Transverse colon (tissue), 4 donors: ENCODE results near the gene GPR137C. TPM values are rescaled to one million over a fixed set of nuclear protein-coding genes. Genes with fewer than 3 reads are reported as not detected.

Experiments
- DNase-seq: peaks from one replicate; pipeline ENCODE4 v3.0.0-alpha.2; 2019
- H3K27ac ChIP-seq, 4 donors: fragments of 200-600 bp; sonication (generic); 2 replicates each; pipeline ENCODE4 v1.5.1; 2016 to 2018; ENCODE audit warnings: inconsistent platforms in 4 of 4
- H3K27me3 ChIP-seq: fragments of 200-600 bp; sonication (generic); 2 replicates; pipeline ENCODE4 v1.5.1; 2017; ENCODE audit warnings: inconsistent platforms
- H3K36me3 ChIP-seq, 4 donors: fragments of 200-600 bp; sonication (generic); 2 replicates each; pipeline ENCODE4 v1.5.1; 2017 to 2019; ENCODE audit warnings: inconsistent platforms in 4 of 4
- H3K4me1 ChIP-seq, 4 donors: fragments of 200-600 bp; sonication (generic); 2 replicates each; pipeline ENCODE4 v1.5.1; 2017 to 2020; ENCODE audit warnings: inconsistent platforms in 4 of 4
- H3K4me3 ChIP-seq, 4 donors: fragments of 200-600 bp; sonication (generic); 1 replicate in 1 of 4; 2 replicates in 3 of 4; pipeline versions ENCODE4 v1.5.1 to v1.6.1; 2017 to 2019; ENCODE audit warnings: inconsistent platforms in 4 of 4
- H3K9me3 ChIP-seq, 2 donors: fragments of 200-600 bp; sonication (generic); 2 replicates each; pipeline ENCODE4 v1.5.1; 2017 to 2019; ENCODE audit warnings: inconsistent platforms in 2 of 2
- EP300 ChIP-seq: sonication (generic); formaldehyde crosslinking; IDR thresholded peaks from one replicate; pipeline ENCODE4 v1.6.1; 2017; ENCODE audit warnings: antibody characterized with exemption, low read depth
- POLR2A ChIP-seq: fragments of 450-650 bp; IDR thresholded peaks from one replicate; pipeline ENCODE4 v1.6.1; 2016; ENCODE audit warnings: antibody characterized with exemption, mild to moderate bottlenecking, moderate library complexity
- POLR2AphosphoS5 ChIP-seq, 3 donors: sonication (generic); formaldehyde crosslinking; IDR thresholded peaks; one replicate each; pipeline ENCODE4 v1.6.1; 2016; ENCODE audit warnings: antibody characterized with exemption in 3 of 3
- WGBS, 2 donors: methylation state at CpG; one replicate each; pipeline ENCODE4 v1.1.5; 2018; ENCODE audit warnings: low coverage in 1 of 2; 5-methylcytosine and 5-hydroxymethylcytosine counted together
- in situ Hi-C, 4 donors: fragments of 200-750 bp; cut with MboI; loops; one replicate each; pipeline versions ENCODE4 v1.15.0 to v1.15.1; 2017; ENCODE audit warnings: low sequenced_read_pairs in 3 of 4, low pct_ligation_motif_present in 1 of 4, low pct_unique_long_range_greater_than_20kb in 1 of 4
- intact Hi-C: fragments of 100-400 bp; cut with DNase I; formaldehyde crosslinking; loops from one replicate; pipeline ENCODE4 v1.15.1; 2023; ENCODE audit warnings: low total_unique reads
- total RNA-seq, 4 donors: library from RNA; depleted of rRNA; stranded (reverse); fragments of >200 nt; gene quantifications; one replicate each; pipeline ENCODE4 v1.1.0, GENCODE V29; 2016
- TF ChIP-seq, protein P1 (sequence below), 5 experiments: fragments of 200-600 bp in 3 of 5; fragments of 450-650 bp in 2 of 5; sonication (generic) in 3 of 5; IDR thresholded peaks; 1 replicate in 2 of 5; 2 replicates in 3 of 5; pipeline ENCODE4 v1.5.1; 2016 to 2017; ENCODE audit warnings: antibody characterized with exemption in 5 of 5, inconsistent platforms in 3 of 5, mild to moderate bottlenecking in 2 of 5, moderate library complexity in 1 of 5

The GPR137C gene
- total RNA-seq, 4 donors from 2014 or later: 0.27 to 2.6 (median 0.36) TPM

- intact Hi-C loops: no loop called here
- TF ChIP-seq, protein P1, sequence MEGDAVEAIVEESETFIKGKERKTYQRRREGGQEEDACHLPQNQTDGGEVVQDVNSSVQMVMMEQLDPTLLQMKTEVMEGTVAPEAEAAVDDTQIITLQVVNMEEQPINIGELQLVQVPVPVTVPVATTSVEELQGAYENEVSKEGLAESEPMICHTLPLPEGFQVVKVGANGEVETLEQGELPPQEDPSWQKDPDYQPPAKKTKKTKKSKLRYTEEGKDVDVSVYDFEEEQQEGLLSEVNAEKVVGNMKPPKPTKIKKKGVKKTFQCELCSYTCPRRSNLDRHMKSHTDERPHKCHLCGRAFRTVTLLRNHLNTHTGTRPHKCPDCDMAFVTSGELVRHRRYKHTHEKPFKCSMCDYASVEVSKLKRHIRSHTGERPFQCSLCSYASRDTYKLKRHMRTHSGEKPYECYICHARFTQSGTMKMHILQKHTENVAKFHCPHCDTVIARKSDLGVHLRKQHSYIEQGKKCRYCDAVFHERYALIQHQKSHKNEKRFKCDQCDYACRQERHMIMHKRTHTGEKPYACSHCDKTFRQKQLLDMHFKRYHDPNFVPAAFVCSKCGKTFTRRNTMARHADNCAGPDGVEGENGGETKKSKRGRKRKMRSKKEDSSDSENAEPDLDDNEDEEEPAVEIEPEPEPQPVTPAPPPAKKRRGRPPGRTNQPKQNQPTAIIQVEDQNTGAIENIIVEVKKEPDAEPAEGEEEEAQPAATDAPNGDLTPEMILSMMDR (IDR thresholded peaks at IDR 0.05): no peak
- TF ChIP-seq EP300 (no peak), POLR2A (no peak), POLR2AphosphoS5 (IDR thresholded peaks at IDR 0.05) (no peak)
- WGBS, 2 donors: 82 to 89% methylated on average over 3 of the region's 3 CpGs
Observed at GRCh38 chr14:52599974-52600373, 47.3 kb downstream of the GPR137C start.

DNA sequence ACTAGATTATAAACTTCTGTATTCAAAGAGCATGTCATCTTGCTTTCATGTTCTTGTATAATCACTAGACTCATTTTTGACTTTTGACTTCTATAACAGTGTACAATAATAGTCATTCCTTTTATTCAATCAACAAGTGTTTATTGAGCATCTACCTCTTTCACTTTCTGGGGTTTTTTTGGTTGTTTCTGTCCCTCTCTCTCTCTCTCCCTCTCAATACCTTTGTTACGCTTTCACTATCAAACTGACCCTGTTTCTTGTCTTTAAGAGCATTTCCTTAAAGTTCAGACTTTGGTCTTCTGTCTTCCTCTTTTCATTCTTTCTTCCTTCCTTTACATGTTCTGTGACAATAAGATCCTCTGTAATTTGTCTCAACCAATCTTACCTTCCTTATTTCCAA, 49.5 kb downstream of the GPR137C start:
- no peaks in the 10 kb centered on the region for H3K27me3 ChIP-seq
- no peaks in the 10 kb centered on the region for H3K36me3 ChIP-seq
- intact Hi-C loops (no loop called here), in situ Hi-C loops (no loop called here)
- 57 to 78% methylated on average over 1 of the region's 1 CpG for WGBS, 2 donors
- TF ChIP-seq, protein P1 (IDR thresholded peaks at IDR 0.05): no peak
- no peak for TF ChIP-seq POLR2A
- no peak for TF ChIP-seq EP300
- TF ChIP-seq POLR2AphosphoS5 (IDR thresholded peaks at IDR 0.05): no peak
- DNase-seq: no peak
- H3K4me3 ChIP-seq: no peak overlapping the region
- H3K4me1 ChIP-seq: no peaks in the 10 kb centered on the region
- H3K27ac ChIP-seq: no peak overlapping the region
- no peaks in the 10 kb centered on the region for H3K9me3 ChIP-seq

More at GRCh38 chr14:52599974-52600373, 47.3 kb downstream of the GPR137C start:
- Histone ChIP-seq H3K36me3 (no peaks in the 10 kb centered on the region), H3K27ac (no peak overlapping the region), H3K27me3 (no peaks in the 10 kb centered on the region), H3K4me3 (no peak overlapping the region), H3K4me1 (no peaks in the 10 kb centered on the region), H3K9me3 (no peaks in the 10 kb centered on the region)
- no peak for DNase-seq
- in situ Hi-C loops: no loop called here

GRCh38 chr14:52607061-52607460, 54.4 kb downstream of the GPR137C start:
- Histone ChIP-seq H3K4me1 (no peaks in the 10 kb centered on the region), H3K27ac (no peak overlapping the region), H3K36me3 (no peaks in the 10 kb centered on the region), H3K9me3 (no peaks in the 10 kb centered on the region), H3K4me3 (no peak overlapping the region), H3K27me3 (no peaks in the 10 kb centered on the region)
- intact Hi-C loops: no loop called here
- TF ChIP-seq, protein P1 (IDR thresholded peaks at IDR 0.05): no peak
- TF ChIP-seq POLR2A: no peak
- in situ Hi-C loops: no loop called here
- DNase-seq: no peak
- WGBS, 2 donors: 79 to 80% methylated on average over 1 of the region's 1 CpG

DNA sequence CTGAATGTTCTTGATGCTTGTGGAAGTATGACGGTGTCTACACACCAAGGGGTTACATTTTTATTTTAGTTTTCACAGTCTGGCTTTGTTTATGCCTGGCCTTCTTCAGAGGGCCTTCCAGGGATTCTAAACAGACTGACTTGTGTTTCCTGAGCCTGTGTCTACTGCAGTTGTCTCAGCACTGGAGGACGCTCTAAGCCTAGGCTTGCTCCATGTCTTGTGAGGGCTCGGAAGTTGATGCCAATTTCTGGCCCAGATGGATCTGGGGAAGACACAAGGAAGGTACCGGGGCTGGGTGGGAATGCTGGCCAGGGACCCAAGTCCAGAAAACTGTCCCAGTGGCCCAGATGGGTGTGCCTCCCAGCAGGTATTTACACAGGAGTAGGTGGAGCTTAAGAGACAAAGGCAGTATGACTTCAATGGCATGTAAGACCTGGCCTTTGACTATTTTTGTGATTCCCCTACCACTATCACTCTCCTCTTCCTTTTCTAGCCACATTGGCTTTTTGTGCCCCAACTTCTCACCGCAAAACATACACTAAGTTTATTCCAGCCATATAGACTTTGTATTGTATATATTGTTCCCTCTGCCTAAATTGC, 56.9 kb downstream of the GPR137C start:
- DNase-seq: no peak
- Histone ChIP-seq H3K36me3 (no peaks in the 10 kb centered on the region), H3K4me1 (no peaks in the 10 kb centered on the region), H3K4me3 (no peak overlapping the region), H3K27me3 (no peaks in the 10 kb centered on the region), H3K27ac (no peak overlapping the region), H3K9me3 (no peaks in the 10 kb centered on the region)
- intact Hi-C loops: no loop called here
- TF ChIP-seq EP300: no peak
- TF ChIP-seq POLR2AphosphoS5 (IDR thresholded peaks at IDR 0.05): no peak
- no peak for TF ChIP-seq POLR2A
- TF ChIP-seq, protein P1 (IDR thresholded peaks at IDR 0.05): no peak
- WGBS, 2 donors: 75 to 86% methylated on average over 2 to 5 of the region's 5 CpGs
- in situ Hi-C loops: no loop called here
